ENCODE data around the gene RABEP2. TPM values are rescaled to one million over a fixed set of nuclear protein-coding genes. Genes with fewer than 3 reads are reported as not detected.
A peak's percentile ranks its signal among the peaks of the same experiment; 100 is the strongest.

The RABEP2 gene
- total RNA-seq, 1 experiment from 2014 or later, result 17.6 TPM

DNA sequence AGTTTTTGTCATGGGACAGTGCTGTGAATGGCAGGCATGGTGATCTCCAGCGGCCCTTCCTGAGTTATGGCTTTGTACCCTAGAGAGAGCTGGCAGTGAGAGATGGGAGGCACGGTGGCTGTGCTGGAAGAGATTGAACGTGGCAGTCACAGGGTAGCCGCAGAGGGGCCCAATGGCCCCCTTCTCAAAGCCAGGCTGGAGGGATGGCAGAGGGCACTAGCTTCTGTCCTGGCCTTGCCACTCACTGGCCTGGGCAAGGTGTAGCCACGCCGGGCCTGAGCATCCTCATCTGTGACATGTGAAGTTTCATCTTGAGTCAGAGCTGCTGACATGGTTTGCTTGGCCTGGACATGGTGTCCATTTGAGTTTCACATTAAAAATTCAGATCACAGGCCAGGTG, 50.6 kb downstream of the RABEP2 start:
- intact Hi-C loops (cut with micrococcal nuclease; ENCODE audit: unreplicated experiment), result loop anchor here (10.0 kb wide), 1 partner anchor 50 kb away; the partner anchor contains the start of gene RABEP2
- ChIA-PET POLR2A (ENCODE audit: low non-redundant PET) (no interaction called here), CTCF (interaction anchor here (1.5 kb wide), 1 partner anchor 54 kb away, joined by 6 read pairs; no protein-coding TSS in a partner anchor)
- H3K9me3 ChIP-seq (ENCODE audit: low read depth, low read length, poor library complexity, severe bottlenecking), result no peaks in the 10 kb centered on the region
- H3K27me3 ChIP-seq (replicated peaks; ENCODE audit: insufficient read depth, low read depth, low read length, poor library complexity), result no peaks in the 10 kb centered on the region
- BruUV-seq (replicated peaks), result no TSS peak
- TF ChIP-seq, protein P1, sequence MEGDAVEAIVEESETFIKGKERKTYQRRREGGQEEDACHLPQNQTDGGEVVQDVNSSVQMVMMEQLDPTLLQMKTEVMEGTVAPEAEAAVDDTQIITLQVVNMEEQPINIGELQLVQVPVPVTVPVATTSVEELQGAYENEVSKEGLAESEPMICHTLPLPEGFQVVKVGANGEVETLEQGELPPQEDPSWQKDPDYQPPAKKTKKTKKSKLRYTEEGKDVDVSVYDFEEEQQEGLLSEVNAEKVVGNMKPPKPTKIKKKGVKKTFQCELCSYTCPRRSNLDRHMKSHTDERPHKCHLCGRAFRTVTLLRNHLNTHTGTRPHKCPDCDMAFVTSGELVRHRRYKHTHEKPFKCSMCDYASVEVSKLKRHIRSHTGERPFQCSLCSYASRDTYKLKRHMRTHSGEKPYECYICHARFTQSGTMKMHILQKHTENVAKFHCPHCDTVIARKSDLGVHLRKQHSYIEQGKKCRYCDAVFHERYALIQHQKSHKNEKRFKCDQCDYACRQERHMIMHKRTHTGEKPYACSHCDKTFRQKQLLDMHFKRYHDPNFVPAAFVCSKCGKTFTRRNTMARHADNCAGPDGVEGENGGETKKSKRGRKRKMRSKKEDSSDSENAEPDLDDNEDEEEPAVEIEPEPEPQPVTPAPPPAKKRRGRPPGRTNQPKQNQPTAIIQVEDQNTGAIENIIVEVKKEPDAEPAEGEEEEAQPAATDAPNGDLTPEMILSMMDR (conservative IDR thresholded peaks at IDR 0.05; ENCODE audit: low read depth, low read length), result no peak
- TF ChIP-seq EZH2 (IDR thresholded peaks at IDR 0.05; ENCODE audit: borderline replicate concordance, low read depth, low read length, poor library complexity, severe bottlenecking), result no peak
- H3K4me3 ChIP-seq (ENCODE audit: low read depth, low read length, poor library complexity, severe bottlenecking), result no peak overlapping the region
- no peak for DNase-seq (ENCODE audit: low spot score)
- H3K4me1 ChIP-seq (ENCODE audit: insufficient read depth, low read length, poor library complexity, severe bottlenecking), result no peaks in the 10 kb centered on the region
- H3K36me3 ChIP-seq (ENCODE audit: insufficient read depth, low read length, poor library complexity, severe bottlenecking), result peaks cover 20% of the 10 kb centered on the region
- H3K27ac ChIP-seq (ENCODE audit: low read depth, low read length, poor library complexity, severe bottlenecking), result no peak overlapping the region

DNA sequence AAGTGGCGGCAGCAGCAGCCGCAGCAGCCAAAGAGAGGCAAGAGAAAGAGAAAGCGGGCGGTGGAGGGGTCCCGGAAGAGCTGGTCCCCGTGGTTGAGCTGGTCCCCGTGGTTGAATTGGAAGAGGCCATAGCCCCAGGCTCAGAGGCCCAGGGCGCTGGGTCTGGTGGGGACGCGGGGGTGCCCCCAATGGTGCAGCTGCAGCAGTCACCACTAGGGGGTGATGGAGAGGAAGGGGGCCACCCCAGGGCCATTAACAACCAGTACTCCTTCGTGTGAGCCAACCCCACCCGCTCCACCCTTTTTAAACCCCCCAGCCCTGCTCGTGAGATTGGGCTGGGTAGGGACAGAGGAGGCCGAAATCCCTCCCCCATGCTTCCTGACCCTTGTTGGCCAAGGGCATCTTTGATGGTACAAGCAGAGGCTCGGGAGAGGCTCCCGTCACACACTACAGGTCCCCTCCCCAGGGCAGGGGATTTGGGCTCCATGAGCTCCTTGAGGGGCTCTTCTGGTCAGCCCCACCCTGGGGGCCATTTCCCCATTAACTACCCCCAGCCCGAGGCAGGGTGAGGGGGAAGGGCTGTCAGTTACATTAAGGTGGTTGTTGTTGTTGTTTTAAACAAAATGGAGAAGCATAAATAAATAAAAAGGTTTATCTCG, 51.4 kb downstream of the RABEP2 start:
- POLR2A ChIA-PET (ENCODE audit: low non-redundant PET), result no interaction called here
- no peaks in the 10 kb centered on the region for H3K4me1 ChIP-seq (ENCODE audit: insufficient read depth, low read length, poor library complexity, severe bottlenecking)
- no peaks in the 10 kb centered on the region for H3K9me3 ChIP-seq (ENCODE audit: low read depth, low read length, poor library complexity, severe bottlenecking)
- DNase-seq (ENCODE audit: low spot score), result peak; percentile 43
- TSS peak; percentile 53 for BruUV-seq (replicated peaks)
- H3K27me3 ChIP-seq (replicated peaks; ENCODE audit: insufficient read depth, low read depth, low read length, poor library complexity), result no peaks in the 10 kb centered on the region
- H3K36me3 ChIP-seq (ENCODE audit: insufficient read depth, low read length, poor library complexity, severe bottlenecking), result peaks cover 27% of the 10 kb centered on the region
- intact Hi-C loops (cut with micrococcal nuclease; ENCODE audit: unreplicated experiment), result loop anchor here (10.0 kb wide), 1 partner anchor 51 kb away; the partner anchor contains the start of gene RABEP2
- no peak overlapping the region for H3K27ac ChIP-seq (ENCODE audit: low read depth, low read length, poor library complexity, severe bottlenecking)
- H3K4me3 ChIP-seq (ENCODE audit: low read depth, low read length, poor library complexity, severe bottlenecking), result no peak overlapping the region
- TF ChIP-seq, protein P1 (conservative IDR thresholded peaks at IDR 0.05; ENCODE audit: low read depth, low read length), result peak; percentile 77
- TF ChIP-seq EZH2 (IDR thresholded peaks at IDR 0.05; ENCODE audit: borderline replicate concordance, low read depth, low read length, poor library complexity, severe bottlenecking), result no peak
- CTCF ChIA-PET, result no interaction called here

DNA sequence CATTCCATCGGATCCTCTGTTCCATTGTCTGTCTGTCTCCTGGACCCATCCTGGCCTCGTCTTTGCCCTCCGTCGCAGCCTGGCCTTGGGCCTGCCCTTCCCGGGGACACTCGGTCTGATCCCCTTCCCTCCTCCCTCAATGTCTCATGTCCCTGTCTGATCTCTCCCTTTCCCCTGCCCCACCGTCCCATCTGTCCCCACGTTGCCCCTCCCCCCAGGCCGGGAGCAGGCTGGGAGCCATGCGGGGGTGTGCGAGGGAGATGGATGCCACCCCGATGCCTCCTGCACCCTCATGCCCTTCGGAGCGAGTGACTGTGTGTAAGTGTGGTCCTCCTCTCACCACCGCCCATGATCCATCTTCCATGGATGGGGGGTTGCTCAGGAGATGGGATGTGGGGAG, 52.1 kb downstream of the RABEP2 start:
- Histone ChIP-seq H3K27me3 (replicated peaks; ENCODE audit: insufficient read depth, low read depth, low read length, poor library complexity) (no peaks in the 10 kb centered on the region), H3K36me3 (ENCODE audit: insufficient read depth, low read length, poor library complexity, severe bottlenecking) (peaks cover 28% of the 10 kb centered on the region), H3K4me3 (ENCODE audit: low read depth, low read length, poor library complexity, severe bottlenecking) (no peak overlapping the region), H3K4me1 (ENCODE audit: insufficient read depth, low read length, poor library complexity, severe bottlenecking) (no peaks in the 10 kb centered on the region), H3K27ac (ENCODE audit: low read depth, low read length, poor library complexity, severe bottlenecking) (no peak overlapping the region), H3K9me3 (ENCODE audit: low read depth, low read length, poor library complexity, severe bottlenecking) (no peaks in the 10 kb centered on the region)
- intact Hi-C loops (cut with micrococcal nuclease; ENCODE audit: unreplicated experiment), result loop anchor here (10.0 kb wide), 1 partner anchor 52 kb away; the partner anchor contains the start of gene RABEP2
- TF ChIP-seq, protein P1 (conservative IDR thresholded peaks at IDR 0.05; ENCODE audit: low read depth, low read length), result no peak
- TF ChIP-seq EZH2 (IDR thresholded peaks at IDR 0.05; ENCODE audit: borderline replicate concordance, low read depth, low read length, poor library complexity, severe bottlenecking), result no peak
- BruUV-seq (replicated peaks), result no TSS peak
- ChIA-PET POLR2A (ENCODE audit: low non-redundant PET) (no interaction called here), CTCF (no interaction called here)
- DNase-seq (ENCODE audit: low spot score), result no peak
